IPS-20b (cell line): ENCODE data around the gene TSPY8.
"Not testable (repeated sequence)": the region's sequence is repeated elsewhere in the genome, so short reads cannot be mapped to it uniquely, and the experiment has no call there.

ENCODE experiments used
- H3K27ac ChIP-seq: one replicate; pipeline ENCODE4 v1.5.1; 2013; ENCODE audit warnings: low read length
- H3K27me3 ChIP-seq: 2 replicates; pipeline ENCODE4 v1.6.1; 2013; ENCODE audit warnings: mild to moderate bottlenecking, low read length, inconsistent platforms; ENCODE audit not compliant: insufficient read depth
- H3K36me3 ChIP-seq: 2 replicates; pipeline ENCODE4 v1.6.1; 2013; ENCODE audit warnings: low read depth, mild to moderate bottlenecking, inconsistent platforms, low read length, moderate library complexity; ENCODE audit not compliant: insufficient read depth
- H3K4me1 ChIP-seq: 2 replicates; pipeline ENCODE4 v1.6.1; 2013; ENCODE audit warnings: mild to moderate bottlenecking, control low read depth, inconsistent platforms, low read length, moderate library complexity; ENCODE audit not compliant: insufficient read depth
- H3K4me3 ChIP-seq: 2 replicates; pipeline ENCODE4 v1.5.1; 2013; ENCODE audit warnings: mild to moderate bottlenecking, low read length, inconsistent platforms
- H3K9ac ChIP-seq: 2 replicates; pipeline ENCODE4 v1.6.1; 2013; ENCODE audit warnings: low read depth, mild to moderate bottlenecking, inconsistent platforms, low read length, moderate library complexity
- H3K9me3 ChIP-seq: 2 replicates; pipeline ENCODE4 v1.6.1; 2013; ENCODE audit warnings: mild to moderate bottlenecking, low read depth, low read length, inconsistent platforms; ENCODE audit not compliant: insufficient read depth

Gene TSPY8

GRCh38 chrY:9357497-9357896 is at the start of gene TSPY8:
Gene TSPY8 (plus strand): TSS chrY:9357797. CDS start chrY:9357843, 46 bp downstream.
- not testable (repeated sequence) for H3K4me3 ChIP-seq, H3K36me3 ChIP-seq, H3K9me3 ChIP-seq, H3K27me3 ChIP-seq, H3K9ac ChIP-seq, H3K4me1 ChIP-seq, H3K27ac ChIP-seq

- Histone ChIP-seq H3K4me1 (no peaks in the 10 kb centered on the region), H3K27ac (no peak overlapping the region), H3K9me3 (peaks cover 6% of the 10 kb centered on the region), H3K9ac (no peak overlapping the region), H3K27me3 (no peaks in the 10 kb centered on the region), H3K4me3 (no peak overlapping the region), H3K36me3 (no peaks in the 10 kb centered on the region)
These were observed 36.6 kb upstream of the TSPY8 start for GRCh38 chrY:9320996-9321395.

GRCh38 chrY:9337164-9337563 is 20.4 kb upstream of the TSPY8 start, which contains the start of gene TSPY4:
Gene TSPY4 (plus strand): TSS chrY:9337464. CDS start chrY:9337510, 46 bp downstream.
- H3K36me3 ChIP-seq, H3K9me3 ChIP-seq, H3K4me1 ChIP-seq, H3K27me3 ChIP-seq, H3K9ac ChIP-seq, H3K27ac ChIP-seq, H3K4me3 ChIP-seq: not testable (repeated sequence)

GRCh38 chrY:9396527-9396926 is 38.9 kb downstream of the TSPY8 start:
- not testable (repeated sequence) for H3K9me3 ChIP-seq, H3K27ac ChIP-seq, H3K4me3 ChIP-seq, H3K27me3 ChIP-seq, H3K4me1 ChIP-seq, H3K36me3 ChIP-seq, H3K9ac ChIP-seq

- not testable (repeated sequence) for H3K4me3 ChIP-seq, H3K9ac ChIP-seq, H3K9me3 ChIP-seq, H3K27ac ChIP-seq, H3K36me3 ChIP-seq, H3K4me1 ChIP-seq, H3K27me3 ChIP-seq
These were observed 40.5 kb downstream of the TSPY8 start, which contains the start of gene TSPY3 for GRCh38 chrY:9398121-9398520. Gene TSPY3 (plus strand): TSS chrY:9398421. CDS start chrY:9398467, 46 bp downstream.
